HuH-7 (cell line): ENCODE results near the gene EFNA5.

Experiments
- DNase-seq: peaks from one replicate; pipeline ENCODE4 v3.0.0; 2011; ENCODE audit warnings: low spot score

Gene EFNA5

DNA sequence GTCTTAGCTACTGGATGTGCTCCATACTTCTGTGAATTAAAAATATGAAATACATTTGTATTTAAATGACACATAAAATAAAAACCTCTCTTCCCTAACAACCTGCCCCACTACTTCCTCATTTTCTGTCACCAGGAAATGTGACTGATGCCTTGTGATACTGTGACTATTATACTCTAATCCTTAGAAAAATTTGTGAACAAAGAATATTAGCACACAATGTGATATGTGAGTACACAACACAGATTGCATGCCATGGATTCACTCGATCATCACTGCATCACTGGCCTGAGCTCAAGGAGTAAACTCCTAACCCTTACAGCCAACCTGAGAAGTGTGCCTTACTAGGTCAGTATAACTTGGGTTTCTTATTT is 281.0 kb downstream of the EFNA5 start:
- no peak for DNase-seq

DNA sequence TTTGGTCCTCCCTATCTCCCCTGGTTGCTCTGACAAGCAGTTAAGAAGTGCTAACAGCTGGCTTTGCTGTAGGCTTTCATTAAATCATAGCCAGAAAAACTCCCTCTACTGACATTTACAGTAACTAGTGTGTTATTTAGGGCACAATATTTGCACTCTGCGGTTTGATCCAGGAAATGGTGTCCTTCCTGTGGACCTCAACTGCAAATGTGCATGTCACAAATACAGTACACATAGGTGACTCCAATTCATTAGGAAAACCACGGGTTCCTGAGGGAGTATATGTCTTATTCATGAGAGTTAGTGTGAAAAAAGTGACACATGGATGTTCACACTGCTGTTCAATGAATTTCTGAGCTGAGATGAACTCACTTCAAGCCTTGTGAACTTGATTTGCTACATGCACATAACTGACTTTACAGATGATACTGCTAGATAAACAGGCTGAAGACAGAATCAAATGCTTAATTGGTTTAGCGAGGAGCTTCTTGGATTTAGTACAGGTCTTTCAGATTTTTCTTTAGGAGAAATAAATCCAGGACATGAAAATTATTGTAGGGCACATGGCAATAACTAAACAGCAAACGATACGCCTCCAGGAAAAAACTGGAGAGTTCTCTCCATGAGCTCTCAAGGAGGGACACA is 281.5 kb downstream of the EFNA5 start:
- no peak for DNase-seq

DNA sequence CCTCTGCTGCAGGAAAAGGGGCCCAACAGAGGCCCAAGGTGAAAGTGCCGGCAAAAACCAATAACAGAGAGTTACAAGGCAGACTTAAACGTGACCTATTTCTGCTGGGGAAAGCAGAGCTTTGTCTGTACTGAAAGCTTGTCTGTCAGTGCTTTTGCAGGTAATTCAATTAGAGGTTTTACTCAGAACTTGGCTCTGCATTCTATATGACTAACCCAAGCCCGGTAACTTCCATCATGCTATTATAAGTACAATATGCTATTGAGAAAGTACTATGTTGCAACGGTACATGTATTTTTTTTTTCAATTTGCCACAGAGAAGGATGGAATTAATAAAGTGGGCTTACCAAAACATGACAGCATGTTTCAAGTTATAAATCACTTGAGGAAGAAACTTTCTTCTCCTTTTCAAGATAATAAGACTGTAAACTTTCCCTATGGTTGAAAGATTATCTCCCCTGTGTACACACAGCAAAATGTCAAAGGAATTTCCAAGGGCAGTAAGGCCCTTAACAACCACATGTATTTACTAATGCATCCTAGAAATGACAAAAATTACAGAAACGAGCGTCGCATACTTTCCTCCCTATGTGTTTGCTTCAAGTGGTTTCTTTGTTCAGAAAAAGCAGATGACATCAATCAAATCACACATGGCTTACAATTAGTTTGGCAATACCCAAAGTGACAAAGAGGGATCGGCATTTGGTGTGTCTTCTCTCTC is 282.4 kb downstream of the EFNA5 start:
- DNase-seq = no peak

DNA sequence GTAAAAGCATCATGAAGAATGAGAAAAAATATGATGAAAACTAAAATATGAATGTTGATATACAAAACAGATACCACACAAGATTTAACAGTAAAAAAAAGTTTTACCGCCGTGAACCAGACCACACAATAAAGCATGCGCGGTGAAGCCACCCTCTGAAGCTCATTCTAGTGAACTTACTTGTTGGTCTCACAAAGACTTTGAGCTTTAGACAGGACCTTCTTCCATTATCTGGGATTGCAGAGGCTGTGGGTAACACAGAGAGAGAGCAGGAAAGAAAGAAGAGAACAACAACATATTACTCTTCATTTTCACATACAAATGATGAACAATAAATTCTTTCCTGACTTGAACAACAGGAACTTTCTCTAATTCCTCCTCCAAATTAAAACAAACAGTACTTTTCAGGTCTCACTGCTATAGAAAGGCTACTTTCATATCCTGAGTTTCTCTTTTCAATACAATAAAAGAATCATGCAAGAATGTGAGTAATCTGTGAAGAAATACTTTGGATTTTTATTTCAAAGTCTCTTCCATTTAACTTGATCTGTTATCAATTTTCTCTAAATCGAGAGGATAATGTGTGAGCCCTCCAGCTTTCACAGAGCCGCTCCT is 283.1 kb downstream of the EFNA5 start:
- DNase-seq = no peak

DNA sequence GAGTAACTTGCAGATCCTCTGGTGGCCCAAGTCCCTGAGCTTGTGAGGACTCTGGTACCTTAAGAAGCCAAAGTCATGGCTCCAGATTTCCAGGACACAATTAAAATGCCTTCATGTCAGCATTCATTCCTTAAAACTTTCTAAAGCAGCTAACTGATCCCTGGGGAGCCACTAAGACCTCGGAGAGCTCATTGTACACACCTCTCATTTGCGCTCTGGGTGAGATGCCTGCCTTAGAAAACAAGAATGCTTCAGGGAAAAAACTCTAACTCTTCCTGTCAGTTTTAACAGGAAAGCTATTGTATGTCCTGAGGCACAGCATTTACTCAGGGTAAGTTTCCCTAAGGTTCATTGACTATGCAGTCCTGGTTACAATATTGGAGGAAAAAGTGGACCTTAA is 285.0 kb downstream of the EFNA5 start:
- DNase-seq = no peak

DNA sequence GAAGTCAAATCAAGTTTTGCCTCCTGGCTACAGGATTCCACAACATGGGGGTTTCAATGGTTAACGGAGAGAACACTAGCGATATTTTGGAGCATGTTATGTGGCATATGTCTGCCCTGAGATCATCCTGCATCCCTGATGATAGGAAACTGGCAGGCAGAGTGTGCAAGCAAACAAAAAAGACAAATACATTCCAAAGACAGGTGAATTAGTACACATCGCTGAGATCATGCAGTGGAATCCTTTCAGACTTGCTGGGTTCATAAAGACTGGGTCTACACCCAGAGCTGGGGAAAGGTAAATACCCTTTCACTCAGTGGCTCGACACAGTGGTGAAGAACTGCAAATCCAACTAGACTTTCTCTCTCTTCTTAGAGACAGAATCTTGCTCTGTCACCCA is 286.5 kb downstream of the EFNA5 start:
- DNase-seq = no peak

DNA sequence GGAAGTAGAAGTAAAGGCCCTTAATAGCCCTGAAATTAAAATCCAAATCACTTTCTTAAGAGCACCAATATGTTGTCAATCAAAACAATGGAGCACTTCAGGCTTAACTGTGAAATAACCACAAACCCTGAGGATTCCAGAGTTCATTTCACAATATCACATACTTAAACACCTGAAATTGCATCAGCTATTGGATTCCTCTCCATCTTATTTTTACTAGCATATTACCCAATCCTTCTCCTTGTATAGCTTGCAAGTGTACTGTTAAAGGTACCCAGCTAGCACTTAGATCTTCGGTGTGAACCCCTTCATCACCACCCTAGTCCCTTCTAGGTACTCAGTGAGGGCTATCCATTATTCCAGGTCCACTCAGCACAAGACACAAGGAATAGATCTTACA is 287.3 kb downstream of the EFNA5 start:
- no peak for DNase-seq

DNA sequence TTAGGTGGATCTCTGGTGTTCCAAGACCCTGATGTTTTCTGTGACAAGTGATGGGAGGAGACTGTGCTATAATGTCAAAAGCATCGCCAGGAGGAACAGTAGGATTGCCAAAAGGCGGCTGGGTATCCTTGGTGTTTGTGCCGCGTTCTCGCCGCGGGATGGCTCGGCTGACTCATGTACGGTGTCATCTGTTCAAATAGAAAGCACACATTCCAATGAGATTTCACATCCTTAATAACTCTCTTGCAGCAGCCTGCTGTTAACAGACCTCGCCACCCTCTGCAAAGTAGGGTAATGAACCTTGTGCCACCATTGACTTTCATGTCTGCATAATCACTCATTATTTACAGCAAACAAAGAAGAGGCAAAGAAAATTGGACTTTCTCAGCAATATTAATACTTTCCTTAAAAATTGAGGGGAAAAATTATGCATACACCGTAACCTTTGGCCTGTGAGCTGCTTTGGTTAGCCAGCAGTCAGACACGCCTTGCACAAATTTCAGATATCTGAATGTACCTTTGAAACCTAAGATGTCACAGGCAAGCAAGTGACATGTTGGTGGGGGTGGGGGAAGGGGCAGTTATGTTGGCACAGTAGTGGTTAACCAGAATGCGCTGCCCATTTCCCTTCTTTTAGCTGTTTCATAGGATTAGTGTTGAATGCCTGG is 289.4 kb downstream of the EFNA5 start:
- no peak for DNase-seq

DNA sequence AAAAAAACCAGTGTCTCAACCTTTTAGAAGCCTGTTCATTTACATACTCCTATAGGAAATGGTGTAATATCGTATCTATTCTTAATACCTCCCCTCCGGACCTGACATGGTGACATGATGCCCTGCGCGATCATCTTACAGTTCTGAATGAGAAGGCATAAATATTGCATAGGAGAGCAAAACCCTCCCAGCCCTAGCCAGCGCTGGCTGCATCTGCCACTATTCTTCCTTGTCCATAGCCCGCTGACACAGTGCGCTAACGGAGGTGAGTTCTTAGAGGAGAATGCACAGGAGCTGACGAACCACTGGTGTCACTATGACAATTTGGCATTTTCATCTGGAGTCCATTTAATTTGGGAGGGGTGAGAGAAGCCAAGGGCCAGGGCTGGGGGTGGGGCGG is 290.1 kb downstream of the EFNA5 start:
- no peak for DNase-seq

DNA sequence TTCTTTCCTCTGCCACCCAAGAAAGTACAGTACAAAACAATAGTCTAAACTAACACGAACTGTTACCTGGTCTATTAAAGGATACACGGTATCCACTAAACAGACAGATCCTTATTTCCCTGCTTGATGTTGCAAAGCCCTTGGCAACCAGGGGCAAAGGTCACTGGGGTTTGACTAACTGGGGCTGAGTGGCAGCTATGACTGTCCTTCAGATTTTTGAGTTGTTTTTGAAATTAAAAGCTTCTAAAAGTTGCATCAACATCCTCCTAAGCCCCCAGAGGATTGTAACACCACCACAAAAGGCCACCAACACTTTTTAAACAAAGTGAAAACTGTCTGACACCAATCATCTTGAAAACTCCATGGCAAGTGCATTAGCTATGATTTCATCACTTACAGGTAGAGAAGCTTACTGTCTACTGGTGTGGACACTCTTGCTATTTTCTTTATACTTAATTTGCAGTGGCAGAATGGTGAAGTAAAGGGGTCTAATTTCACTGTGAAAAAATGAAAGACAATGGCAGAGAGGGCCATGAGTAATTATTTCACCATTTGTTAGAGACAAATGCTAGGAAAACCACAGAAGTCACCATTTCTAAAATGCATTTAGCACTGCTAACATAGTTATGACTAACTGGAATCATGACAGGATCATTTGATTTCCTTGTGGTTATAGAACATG is 292.4 kb downstream of the EFNA5 start:
- peak; percentile 10 for DNase-seq

DNA sequence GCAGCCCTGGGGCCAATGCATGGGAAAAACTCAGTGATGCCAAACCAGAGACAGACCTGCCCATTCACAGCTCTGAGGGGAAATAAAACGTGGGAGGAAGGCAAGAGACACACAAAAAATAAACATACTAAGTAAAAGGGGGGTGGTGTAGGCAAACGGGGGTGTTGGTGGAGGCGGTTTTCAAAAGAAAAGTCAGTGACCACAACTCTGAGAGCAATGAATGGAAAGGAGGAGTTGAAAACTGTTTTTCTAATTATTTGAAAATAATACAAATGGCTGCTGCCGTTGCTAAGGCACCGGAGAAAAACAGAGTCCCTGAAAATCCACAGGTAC is 293.5 kb downstream of the EFNA5 start:
- DNase-seq = no peak

DNA sequence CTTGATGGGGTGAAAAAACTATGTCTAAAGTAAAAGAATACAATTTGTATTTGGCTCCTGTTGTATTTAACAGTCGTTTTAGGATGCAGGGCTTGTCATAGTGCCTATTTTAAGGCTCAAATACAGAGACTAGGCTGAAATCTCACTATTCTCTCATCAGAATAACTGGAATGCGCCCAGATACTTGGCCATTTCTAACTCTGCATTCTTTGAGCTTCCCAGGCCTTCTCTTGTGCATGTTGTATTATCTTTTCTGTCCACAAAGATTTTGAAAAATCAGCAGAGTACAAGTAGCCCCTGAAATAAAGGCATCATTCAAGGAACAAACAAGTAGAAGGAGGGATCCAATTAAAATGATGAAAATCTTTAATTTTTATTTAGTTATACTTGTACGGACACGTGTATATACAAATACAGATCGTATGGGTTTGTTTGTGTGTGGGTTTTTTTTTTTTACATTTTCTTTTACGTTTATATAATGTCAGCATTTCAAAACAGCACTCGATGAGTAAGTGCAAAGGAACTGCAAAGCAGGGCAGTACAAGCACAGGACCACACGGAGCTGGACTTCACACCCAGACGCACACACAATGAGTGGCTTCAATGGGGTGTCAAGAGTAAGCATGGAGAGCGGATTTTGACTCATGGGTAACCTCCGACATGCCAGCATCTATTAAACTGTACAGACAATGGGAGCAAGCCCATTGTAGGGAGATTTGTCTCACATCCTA is 294.0 kb downstream of the EFNA5 start:
- no peak for DNase-seq

DNA sequence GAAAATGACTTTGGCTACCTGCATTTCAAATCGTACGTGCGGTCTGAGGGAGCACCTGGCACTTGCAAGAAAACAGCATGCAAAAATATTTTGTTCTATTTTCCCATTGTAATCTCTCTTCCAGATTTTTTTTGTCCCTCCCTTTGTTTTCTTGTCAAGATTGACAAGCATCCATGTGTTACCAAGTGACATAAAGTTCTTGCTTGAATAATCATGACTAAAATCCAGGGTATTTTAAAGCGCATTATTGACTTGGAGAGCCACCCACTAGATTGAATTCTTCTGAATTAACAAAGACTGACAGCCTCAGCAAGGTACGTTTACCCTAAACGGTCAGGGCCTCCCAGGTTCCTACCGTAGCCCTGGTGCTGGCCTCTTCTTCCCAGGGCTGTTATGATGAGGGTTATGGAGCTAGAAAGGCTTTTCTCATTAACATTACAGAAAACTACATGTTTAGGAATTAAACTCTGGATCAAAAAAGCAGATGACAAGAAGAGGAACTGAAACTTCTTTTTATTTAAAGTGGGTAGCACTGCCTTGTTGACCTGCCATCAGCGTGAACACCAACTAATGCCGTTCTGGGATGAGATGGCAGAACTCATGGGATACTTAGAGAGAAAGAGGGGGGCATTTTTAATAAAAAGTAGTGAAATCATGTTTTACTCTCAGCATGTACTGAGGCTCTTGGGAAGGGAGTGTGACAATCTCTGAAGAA is 297.0 kb downstream of the EFNA5 start:
- DNase-seq = no peak

DNA sequence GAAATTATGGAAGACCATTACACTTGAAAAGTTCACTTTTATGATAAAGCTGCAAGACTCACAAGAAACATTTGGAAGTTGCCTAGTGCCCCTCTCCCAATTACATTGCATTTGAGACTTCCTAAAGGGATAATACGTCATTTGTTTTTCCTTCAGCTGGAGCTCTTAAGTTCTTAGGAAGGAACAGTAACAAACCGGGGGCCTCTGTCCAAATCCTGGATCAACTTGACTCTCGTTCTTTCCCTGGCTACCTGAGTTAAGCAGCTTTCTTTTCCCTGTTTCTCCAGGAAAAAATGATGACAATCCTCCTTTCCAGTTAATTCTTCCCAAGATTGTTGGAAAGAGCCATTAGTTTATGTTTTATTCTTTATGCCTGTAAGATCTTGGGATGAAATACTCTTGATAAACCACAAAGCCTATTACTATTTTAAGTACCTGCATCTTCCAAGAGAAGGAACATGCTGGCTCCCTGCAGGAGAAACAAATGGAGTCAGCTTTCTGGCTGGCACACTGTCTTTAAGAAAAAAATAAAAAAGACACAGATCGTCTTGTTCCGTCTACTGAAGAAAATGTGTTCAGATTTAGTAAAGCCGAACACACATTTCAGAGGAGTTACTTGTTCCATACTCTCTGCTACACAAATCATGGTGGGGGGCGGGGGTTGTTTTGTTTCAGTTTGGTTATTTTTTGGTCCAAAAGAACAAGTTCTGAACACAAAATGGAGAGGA is 297.9 kb downstream of the EFNA5 start:
- no peak for DNase-seq

DNA sequence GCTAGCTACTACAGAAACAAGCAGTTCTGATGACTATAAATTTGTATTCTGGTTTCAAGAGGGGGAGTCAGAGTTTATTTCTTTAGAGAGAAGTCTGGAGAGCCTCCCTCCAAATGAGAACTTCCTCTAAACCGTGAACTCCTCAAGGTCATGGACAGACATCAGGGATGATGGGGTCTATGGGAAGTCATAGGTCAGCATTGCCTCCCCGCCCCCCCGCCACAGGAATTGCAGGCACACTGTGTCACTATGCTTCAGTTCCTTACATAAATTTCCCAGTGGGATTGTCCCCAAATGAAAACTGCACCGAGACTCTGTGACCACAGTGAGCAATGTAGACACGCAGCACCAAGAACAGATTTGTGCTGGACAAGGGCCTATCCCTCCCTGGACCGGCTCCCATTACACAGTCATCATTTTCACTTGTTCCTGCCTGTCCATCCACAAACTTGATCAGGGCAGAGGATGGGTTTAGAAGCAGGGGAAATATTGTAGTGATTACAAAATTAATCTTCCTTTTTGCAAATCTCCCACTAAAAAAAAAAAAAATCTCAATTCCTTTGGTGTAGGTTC is 300.3 kb downstream of the EFNA5 start:
- no peak for DNase-seq

DNA sequence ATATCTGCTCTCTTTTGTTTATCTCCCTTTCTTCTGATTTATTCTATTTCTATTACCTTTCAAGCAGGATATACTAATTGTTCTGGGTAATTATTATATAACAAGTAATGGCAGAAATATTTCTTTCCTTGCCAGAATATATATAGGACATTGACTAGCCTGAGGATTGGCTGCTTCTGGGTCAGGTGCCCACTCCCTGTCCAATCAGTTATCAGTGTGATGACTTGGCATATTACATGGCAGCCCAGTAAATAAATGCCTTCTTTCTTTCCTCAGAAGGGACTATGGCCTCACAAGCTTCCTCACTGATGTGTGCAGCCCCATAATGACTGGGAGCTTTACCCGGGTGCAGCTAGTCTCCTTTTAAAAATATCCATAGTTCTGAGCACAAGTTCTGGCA is 301.1 kb downstream of the EFNA5 start:
- no peak for DNase-seq

DNA sequence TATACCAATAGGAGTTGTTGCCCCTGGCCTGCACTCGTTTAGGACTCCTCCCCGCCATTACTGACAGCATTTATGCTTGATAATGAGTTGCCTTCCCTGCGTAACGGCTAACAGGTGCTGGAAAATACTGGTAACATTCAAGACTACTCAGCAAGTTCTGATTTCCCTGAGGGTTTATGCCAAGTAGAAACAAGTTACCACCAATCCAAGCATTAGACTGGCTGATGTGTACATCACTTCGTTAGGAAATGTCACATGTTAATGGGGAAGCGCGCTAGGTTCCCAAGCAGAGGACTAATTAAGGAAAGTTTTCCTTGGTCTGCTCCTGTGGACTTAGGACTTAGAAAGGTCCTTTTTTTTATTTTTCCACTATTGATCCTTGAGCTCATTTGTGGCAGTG is 302.1 kb downstream of the EFNA5 start:
- DNase-seq = no peak

DNA sequence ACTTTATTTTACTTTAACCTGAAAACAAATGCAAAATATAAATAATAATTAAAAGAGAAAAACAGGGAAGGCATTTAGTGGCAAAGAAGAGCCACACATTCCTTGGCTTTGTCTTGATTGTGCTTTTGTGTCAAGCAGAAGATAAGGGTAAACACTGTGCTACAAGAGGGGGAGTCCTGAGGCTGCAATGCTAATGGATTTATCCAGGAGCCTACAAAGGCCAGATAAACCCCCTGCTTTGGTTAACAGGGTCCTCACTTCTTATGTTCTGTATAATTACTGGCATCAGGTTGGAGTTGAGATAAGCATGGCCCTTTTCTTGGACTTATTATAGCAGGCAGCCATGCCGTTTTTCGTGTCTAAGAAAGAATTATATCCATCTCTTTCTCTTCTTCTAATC is 302.8 kb downstream of the EFNA5 start:
- no peak for DNase-seq

DNA sequence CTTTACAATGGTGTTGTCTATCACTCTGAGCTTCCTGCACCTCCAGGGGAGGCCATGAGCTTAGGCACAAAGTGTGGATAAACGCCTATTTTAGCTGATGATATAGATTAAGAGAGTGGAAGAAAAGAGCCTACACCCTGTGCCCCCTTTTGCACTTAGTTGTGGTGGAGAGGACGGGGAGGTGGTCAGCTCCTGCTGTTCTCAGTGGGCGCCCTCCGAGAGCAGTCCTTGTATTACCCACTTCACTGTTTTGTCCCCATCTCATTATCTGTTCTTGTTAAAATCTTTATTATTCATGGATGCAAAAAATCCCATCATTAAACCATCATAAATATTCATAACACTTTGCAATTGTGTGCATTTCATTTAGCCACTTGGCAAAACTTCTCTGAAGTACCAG is 303.3 kb downstream of the EFNA5 start:
- DNase-seq = no peak
